ENCODE measurements around the gene PIGZ. TPM values are rescaled to one million over a fixed set of nuclear protein-coding genes. Genes with fewer than 3 reads are reported as not detected.

PIGZ gene
- 1.8 and 3.3 TPM in 2 replicates for total RNA-seq

GRCh38 chr3:196968233-196969133 is at the start of gene PIGZ:
Gene PIGZ, minus strand, starts transcription at chr3:196968833. Its CDS starts 16,802 bp downstream, at chr3:196952031.

GRCh38 chr3:196942226-196942914 is 26.3 kb downstream of the PIGZ start, which contains the start of gene NCBP2:
Gene NCBP2, minus strand, starts transcription at chr3:196942528. Its CDS starts 25 bp downstream, at chr3:196942503.

Other genes with a start within 250 kb of the PIGZ start
- gene PAK2, start 229.0 kb downstream of the PIGZ start, total RNA-seq = 37.1 and 53.0 TPM in 2 replicates
- 27.6 and 40.5 TPM in 2 replicates for gene SENP5, start 100.9 kb downstream of the PIGZ start, total RNA-seq
- gene NCBP2, start 26.3 kb downstream of the PIGZ start, total RNA-seq = 43.7 and 48.5 TPM in 2 replicates
- 4.5 and 7.3 TPM in 2 replicates for gene MELTF, start 61.0 kb upstream of the PIGZ start, total RNA-seq

All from subcutaneous preadipocyte (primary cell).